HG02981 (cell line): Measurements from ENCODE around the gene SSRP1.
A peak's percentile ranks its signal among the peaks of the same experiment; 100 is the strongest.

Source experiments
- ATAC-seq: cut with Tn5 transposase; IDR thresholded peaks from one replicate; pipeline ENCODE4 v1.9.1; 2021; ENCODE audit warnings: mild to moderate bottlenecking, moderate library complexity; ENCODE audit not compliant: unreplicated experiment

Gene SSRP1

GRCh38 chr11:57318178-57318577, 17.5 kb downstream of the SSRP1 start:
- no peak for ATAC-seq

- no peak for ATAC-seq
Measured at GRCh38 chr11:57316017-57316416, 19.7 kb downstream of the SSRP1 start.

GRCh38 chr11:57315491-57315890, 20.2 kb downstream of the SSRP1 start:
- ATAC-seq = no peak

DNA sequence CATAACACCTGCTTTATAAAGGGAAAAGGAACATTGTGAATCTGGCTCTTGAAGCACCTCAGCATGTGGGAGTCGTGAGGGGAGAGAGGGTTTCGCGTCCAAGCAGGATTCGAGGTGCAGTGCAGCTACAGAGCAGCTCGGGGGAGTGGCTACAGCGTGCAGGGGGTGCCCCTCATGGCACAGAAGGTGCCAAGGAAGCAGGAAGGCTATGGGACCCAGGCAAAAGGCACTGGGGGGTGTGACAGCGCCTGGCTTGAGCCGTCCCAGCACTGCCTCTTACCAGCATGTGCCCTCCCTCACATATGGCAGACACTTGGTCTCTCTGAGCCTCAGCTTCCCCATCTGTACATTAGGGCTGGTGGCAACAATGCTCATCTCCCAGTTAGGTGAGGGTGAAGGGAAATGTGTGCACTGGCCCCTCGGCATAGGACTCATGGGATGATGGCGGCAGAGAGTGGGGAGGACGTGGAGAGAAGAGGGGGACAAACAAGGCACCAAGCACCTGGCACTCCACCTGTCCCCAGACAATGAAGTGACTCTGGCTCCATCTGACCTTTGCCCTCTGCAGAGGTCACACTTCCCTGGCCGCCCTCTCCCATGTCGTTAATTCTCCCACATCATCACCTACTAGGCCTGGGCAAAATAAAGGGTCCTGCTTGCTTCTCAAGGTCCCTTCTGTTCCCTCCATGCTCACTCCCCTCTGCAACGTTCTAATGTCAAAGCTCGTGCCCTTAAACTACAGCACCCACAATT, 21.3 kb downstream of the SSRP1 start:
- ATAC-seq = no peak

DNA sequence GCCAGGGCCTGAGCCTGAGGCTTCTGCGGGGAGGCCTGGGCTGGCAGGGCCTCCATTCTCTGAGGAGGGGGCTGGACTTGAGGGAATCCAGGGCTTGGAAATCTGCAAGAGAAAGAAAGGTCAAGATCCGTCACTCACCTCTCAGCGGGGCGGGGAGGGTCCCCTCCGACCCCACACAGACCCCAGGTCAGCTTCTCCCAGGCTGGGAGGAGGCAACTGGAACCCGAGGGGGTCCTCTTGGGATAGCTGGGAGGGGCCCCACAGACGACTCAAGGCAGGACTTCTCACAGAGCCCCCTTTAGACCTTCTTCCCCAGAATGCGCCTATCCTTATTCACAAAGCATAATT, 21.9 kb downstream of the SSRP1 start:
- ATAC-seq = no peak

GRCh38 chr11:57313071-57313787, 22.5 kb downstream of the SSRP1 start:
- no peak for ATAC-seq

DNA sequence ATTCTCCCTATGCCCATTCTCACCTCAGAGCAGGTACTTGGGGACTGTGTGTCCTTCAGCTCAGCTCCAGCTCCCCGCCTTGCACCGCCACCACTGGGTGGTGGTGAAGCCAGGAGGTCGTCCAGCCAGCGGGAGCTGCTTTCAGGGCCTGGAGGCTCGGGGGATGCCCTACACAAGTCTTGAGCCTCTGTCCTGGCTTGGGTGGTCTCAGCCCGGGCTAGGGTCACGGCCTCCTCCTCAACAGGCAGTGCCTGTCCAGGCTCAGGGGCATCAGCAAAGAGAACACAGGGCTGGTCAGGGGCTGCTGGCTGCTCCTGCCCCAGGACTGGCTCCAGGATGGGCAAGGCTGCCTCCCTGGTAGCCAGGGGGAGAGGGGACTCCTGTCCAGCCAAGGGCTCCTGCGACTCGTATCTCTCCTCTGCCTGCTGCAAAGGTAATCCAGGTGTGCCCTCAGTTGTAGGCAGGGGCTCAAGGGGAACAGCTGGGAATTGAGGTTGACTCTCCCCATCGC, 23.1 kb downstream of the SSRP1 start:
- ATAC-seq = no peak

DNA sequence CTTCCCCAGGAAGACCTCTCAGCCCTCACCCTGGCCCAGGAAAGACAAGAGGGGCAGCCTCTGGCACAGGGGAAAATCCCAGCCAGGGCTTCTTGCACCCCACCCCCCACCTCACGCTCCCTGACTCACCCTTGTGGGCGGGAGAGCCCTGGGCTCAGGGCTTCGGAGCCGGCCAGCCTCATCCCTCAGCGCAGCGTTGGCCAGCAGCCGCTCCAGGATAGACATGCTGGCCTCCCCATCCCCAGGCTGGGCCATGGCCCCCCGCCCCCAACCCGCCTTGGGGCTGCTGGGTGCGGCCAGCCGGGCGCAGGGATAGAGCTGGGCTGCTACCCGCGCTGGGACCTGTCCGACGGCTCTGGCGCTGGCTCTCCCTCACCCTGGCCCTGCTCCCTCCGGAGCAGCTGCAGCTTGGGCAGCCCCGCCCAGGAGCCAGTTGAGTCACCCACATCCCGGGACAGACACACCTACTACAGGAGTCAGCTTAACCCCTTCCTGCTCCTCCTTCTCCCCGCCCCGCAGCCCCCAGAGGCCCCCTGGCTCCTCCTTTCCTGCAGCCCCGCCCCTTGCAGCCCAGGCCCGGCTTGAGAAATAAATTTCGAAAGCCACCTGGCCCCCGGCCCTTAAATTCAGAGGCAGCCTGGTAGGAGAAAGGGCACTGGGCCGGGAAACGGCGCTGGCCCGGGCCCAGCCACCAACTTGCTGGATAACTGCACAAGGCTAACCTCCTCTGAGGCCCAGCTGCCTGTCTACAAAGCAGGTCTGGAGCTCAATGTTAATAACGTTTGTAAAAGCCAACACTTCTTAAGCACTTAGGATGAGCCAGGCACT, 24.4 kb downstream of the SSRP1 start:
- peak; percentile 95 for ATAC-seq

- ATAC-seq = no peak
Measured at GRCh38 chr11:57310630-57311086, 25.0 kb downstream of the SSRP1 start.

DNA sequence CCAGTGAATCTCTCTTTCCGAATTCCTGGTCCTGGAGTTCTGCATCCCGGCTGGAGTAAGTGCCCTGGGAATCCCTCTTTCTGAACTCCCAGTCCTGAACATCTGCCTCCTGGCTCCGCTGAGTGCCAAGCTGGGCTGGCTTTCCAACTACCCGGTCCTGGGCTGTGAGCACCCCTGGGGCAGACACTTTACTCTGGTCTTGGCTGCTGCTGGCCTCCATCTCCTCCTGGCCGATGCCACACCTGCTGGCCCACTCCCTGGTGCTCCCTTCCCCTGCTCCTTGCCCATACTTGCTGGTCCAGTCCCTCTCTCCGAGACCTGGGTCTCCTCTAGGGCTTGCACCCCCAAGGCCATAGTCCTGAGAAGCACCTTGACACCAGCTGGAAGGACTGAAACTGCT, 25.6 kb downstream of the SSRP1 start:
- no peak for ATAC-seq

GRCh38 chr11:57309106-57310059, 26.3 kb downstream of the SSRP1 start:
- no peak for ATAC-seq

DNA sequence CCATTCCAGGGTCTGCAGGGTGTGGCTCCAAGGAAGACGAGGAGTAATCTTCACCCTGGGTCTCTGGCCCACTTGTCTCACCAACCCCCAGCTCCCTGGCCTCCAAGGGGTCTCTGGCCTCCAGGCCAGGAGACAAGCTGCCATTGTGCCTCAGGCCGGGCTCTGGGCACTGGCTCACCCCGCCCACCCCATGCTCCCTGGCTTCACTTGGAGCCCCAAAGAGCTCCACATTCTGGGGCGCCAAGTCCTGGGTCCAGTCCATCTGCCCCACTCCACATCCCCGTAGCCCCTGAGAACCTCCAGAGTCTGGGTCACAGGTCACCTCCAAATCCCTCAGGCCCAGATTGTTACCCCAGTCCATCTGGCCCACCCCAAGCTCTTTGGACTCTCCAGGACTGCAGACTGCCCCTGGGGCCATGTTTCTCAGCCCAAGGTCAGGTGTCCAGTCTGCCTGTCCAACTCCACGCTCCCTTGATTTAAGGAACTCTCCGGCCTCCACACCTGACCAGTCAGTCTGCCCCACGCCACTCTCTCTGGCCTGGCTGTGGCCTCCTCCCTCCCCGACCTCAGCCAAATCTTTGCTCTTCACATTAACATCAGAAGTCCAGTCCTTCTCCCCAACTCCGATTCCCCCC, 27.1 kb downstream of the SSRP1 start:
- no peak for ATAC-seq

GRCh38 chr11:57307666-57308270, 27.9 kb downstream of the SSRP1 start:
- no peak for ATAC-seq

GRCh38 chr11:57306940-57307565, 28.6 kb downstream of the SSRP1 start:
- no peak for ATAC-seq

GRCh38 chr11:57306161-57306876, 29.4 kb downstream of the SSRP1 start:
- ATAC-seq = no peak

- no peak for ATAC-seq
Measured at GRCh38 chr11:57305523-57305922, 30.2 kb downstream of the SSRP1 start.

DNA sequence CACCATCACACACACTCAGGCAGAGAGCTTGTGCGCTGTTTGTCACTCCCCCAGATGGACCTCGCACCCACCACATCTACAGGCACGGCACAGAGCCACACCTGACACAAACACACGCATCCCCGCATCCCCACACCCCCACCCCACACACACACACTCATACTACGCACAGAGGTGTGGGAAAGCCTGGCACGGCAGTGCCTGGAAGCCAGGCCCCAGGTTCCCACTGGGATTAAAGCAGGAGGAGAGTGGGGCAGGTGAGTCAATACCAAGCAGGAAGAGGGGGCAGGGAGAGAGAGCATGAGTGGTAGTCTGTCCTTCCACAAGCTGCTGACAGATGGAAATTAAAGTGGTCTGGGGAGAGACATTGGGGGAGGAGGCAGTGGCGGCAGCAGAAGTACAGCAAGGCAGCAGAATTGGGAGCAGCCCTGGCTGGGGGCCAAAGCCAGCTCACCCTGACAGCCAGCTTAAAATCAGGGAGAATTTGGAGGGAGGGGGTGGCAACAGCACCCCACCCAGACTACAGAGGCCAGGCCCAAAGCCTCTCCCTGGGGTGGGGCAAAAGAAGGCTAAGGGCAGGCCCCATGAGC, 31.6 kb downstream of the SSRP1 start:
- ATAC-seq = no peak
